ENCODE measurements around the gene EYS. TPM values are rescaled to one million over a fixed set of nuclear protein-coding genes. Genes with fewer than 3 reads are reported as not detected.

Gene EYS
- total RNA-seq, 1 experiment from 2014 or later = not detected

- H4K20me1 ChIP-seq (ENCODE audit: control insufficient read depth, insufficient read depth, insufficient read length) = no peaks in the 10 kb centered on the region
- no peak overlapping the region for H3T11ph ChIP-seq (ENCODE audit: low read length)
- H3K4me2 ChIP-seq (ENCODE audit: insufficient read depth, insufficient read length, low read length) = no peak overlapping the region
- no peak overlapping the region for H3K14ac ChIP-seq (ENCODE audit: insufficient read depth, low read length)
- Mint-ChIP-seq H3K27ac (no peak overlapping the region), H3K4me3 (no peak overlapping the region), H3K4me1 (no peaks in the 10 kb centered on the region), H3K36me3 (ENCODE audit: insufficient read depth in 1 of 3, low read depth in 3 of 3) (no peaks in the 10 kb centered on the region), H3K27me3 (ENCODE audit: low read depth) (no peaks in the 10 kb centered on the region), H3K9me3 (no peaks in the 10 kb centered on the region)
- H3K4me1 ChIP-seq (ENCODE audit: insufficient read depth, low read length) = no peaks in the 10 kb centered on the region
- DNase-seq = no peak
- no peak overlapping the region for H4K5ac ChIP-seq (ENCODE audit: insufficient read length, low read depth, low read length)
- H2BK120ac ChIP-seq (ENCODE audit: low read depth, low read length, poor library complexity, severe bottlenecking) = no peak overlapping the region
- no peak overlapping the region for H2AFZ ChIP-seq (ENCODE audit: low read length)
- no peak overlapping the region for H2BK15ac ChIP-seq (ENCODE audit: low read depth, low read length)
- H3K9me3 ChIP-seq (ENCODE audit: control insufficient read depth, low read depth, low read length) = no peaks in the 10 kb centered on the region
- no peak overlapping the region for H4K91ac ChIP-seq (ENCODE audit: insufficient read length, low read depth, low read length)
- H3K18ac ChIP-seq (ENCODE audit: insufficient read length, low read depth, low read length) = no peak overlapping the region
- no peak overlapping the region for H3K23ac ChIP-seq (ENCODE audit: insufficient read length, low read depth, low read length)
- H3K56ac ChIP-seq (ENCODE audit: insufficient read length, low read depth, low read length) = no peak overlapping the region
- no CpG with 5 or more reads among the region's 4 CpGs for WGBS (ENCODE audit: extremely low coverage, insufficient read length, low lambda C conversion rate)
- H4K8ac ChIP-seq (replicated peaks; ENCODE audit: insufficient read length, low read depth, low read length) = no peak overlapping the region
- no peaks in the 10 kb centered on the region for H3K27me3 ChIP-seq (ENCODE audit: insufficient read depth, low read length)
- H3K4ac ChIP-seq (ENCODE audit: low read depth, low read length) = no peak overlapping the region
- H3K23me2 ChIP-seq (ENCODE audit: insufficient read length, low read depth, low read length, poor library complexity, severe bottlenecking) = no peaks in the 10 kb centered on the region
- H2AK5ac ChIP-seq (ENCODE audit: insufficient read length, low read length) = no peak overlapping the region
- no peaks in the 10 kb centered on the region for H3K79me2 ChIP-seq (ENCODE audit: insufficient read depth, low read length)
- H2BK12ac ChIP-seq (ENCODE audit: insufficient read length, low read depth, low read length) = no peak overlapping the region
- TF ChIP-seq, protein P1, sequence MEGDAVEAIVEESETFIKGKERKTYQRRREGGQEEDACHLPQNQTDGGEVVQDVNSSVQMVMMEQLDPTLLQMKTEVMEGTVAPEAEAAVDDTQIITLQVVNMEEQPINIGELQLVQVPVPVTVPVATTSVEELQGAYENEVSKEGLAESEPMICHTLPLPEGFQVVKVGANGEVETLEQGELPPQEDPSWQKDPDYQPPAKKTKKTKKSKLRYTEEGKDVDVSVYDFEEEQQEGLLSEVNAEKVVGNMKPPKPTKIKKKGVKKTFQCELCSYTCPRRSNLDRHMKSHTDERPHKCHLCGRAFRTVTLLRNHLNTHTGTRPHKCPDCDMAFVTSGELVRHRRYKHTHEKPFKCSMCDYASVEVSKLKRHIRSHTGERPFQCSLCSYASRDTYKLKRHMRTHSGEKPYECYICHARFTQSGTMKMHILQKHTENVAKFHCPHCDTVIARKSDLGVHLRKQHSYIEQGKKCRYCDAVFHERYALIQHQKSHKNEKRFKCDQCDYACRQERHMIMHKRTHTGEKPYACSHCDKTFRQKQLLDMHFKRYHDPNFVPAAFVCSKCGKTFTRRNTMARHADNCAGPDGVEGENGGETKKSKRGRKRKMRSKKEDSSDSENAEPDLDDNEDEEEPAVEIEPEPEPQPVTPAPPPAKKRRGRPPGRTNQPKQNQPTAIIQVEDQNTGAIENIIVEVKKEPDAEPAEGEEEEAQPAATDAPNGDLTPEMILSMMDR (conservative IDR thresholded peaks at IDR 0.05) = no peak
- no peak overlapping the region for H3K27ac ChIP-seq (ENCODE audit: insufficient read length, low read depth, low read length)
- H3K79me1 ChIP-seq (ENCODE audit: insufficient read depth, low read depth, low read length, poor library complexity, severe bottlenecking) = no peaks in the 10 kb centered on the region
- no peak overlapping the region for H2BK5ac ChIP-seq (ENCODE audit: insufficient read length, low read length)
- no peak overlapping the region for H3K9ac ChIP-seq (ENCODE audit: extremely low read depth, insufficient read length, low read length)
- H2BK20ac ChIP-seq (ENCODE audit: low read depth, low read length, poor library complexity, severe bottlenecking) = no peak overlapping the region
Observed at GRCh38 chr6:64231928-64232327, 1475.1 kb downstream of the EYS start.
